ENCODE measurements around the gene STRA6. TPM values are rescaled to one million over a fixed set of nuclear protein-coding genes. Genes with fewer than 3 reads are reported as not detected.

STRA6 gene
- total and polyA plus RNA-seq, 2 donors (not counting 1 experiment from before 2014, with no cell fraction given) = not detected

GRCh38 chr15:74208901-74209559, 6.4 kb upstream of the STRA6 start:
- Mint-ChIP-seq H3K9me3 (ENCODE audit: insufficient read depth) (peaks cover 2% of the 10 kb centered on the region), H3K4me3 (no peak overlapping the region), H3K27ac (no peak overlapping the region), H3K27me3 (peaks cover 33% of the 10 kb centered on the region), H3K4me1 (no peaks in the 10 kb centered on the region)
- intact Hi-C loops (cut with micrococcal nuclease) = no loop called here
- no peaks in the 10 kb centered on the region for H3K4me1 ChIP-seq (ENCODE audit: control insufficient read depth in 2 of 2, insufficient read depth in 2 of 2, low read length in 2 of 2)
- no peak overlapping the region for H3K4me3 ChIP-seq (ENCODE audit: control extremely low read depth in 1 of 5, extremely low read depth in 1 of 5, insufficient read depth in 1 of 5, low read depth in 2 of 5, low read length in 4 of 5)
- no peak for TF ChIP-seq EZH2 (IDR thresholded peaks at IDR 0.05; ENCODE audit: borderline replicate concordance, insufficient read depth, low read depth, low read length, poor library complexity, severe bottlenecking)
- TF ChIP-seq CTCF (IDR thresholded peaks at IDR 0.05) = no peak
- no peaks in the 10 kb centered on the region for H3K79me2 ChIP-seq (ENCODE audit: control insufficient read depth, insufficient read depth, low read length)
- 70% methylated on average over 7 of the region's 11 CpGs for WGBS (ENCODE audit: insufficient coverage)
- H3K4me2 ChIP-seq (replicated peaks; ENCODE audit: low read depth, low read length, poor library complexity, severe bottlenecking) = no peak overlapping the region
- DNase-seq = no peak
- peaks cover 0 to 2% (median 0%) of the 10 kb centered on the region in 3 donors for H3K9me3 ChIP-seq (ENCODE audit: control extremely low read depth in 1 of 3, control insufficient read depth in 2 of 3, insufficient read depth in 1 of 3, low read length in 2 of 3)
- ChIA-PET CTCF (no interaction called here), POLR2A (no interaction called here)
- no peak for ATAC-seq (ENCODE audit: low read depth)
- peaks cover 0 to 4% (median 0%) of the 10 kb centered on the region in 4 experiments for H3K27me3 ChIP-seq (replicated peaks in 1 of 4; ENCODE audit: control extremely low read depth in 1 of 4, control insufficient read depth in 3 of 4, insufficient read depth in 4 of 4, low read length in 3 of 4)
- no peak overlapping the region for H2AFZ ChIP-seq (ENCODE audit: insufficient read depth, low read depth, low read length, poor library complexity, severe bottlenecking)
- H3K36me3 ChIP-seq (replicated peaks in 1 of 2; ENCODE audit: control extremely low read depth in 1 of 2, control insufficient read depth in 1 of 2, extremely low read depth in 1 of 2, insufficient read depth in 2 of 2, low read length in 1 of 2) = no peaks in the 10 kb centered on the region
- no peaks in the 10 kb centered on the region for H4K20me1 ChIP-seq (ENCODE audit: control insufficient read depth, insufficient read depth, low read length, poor library complexity, severe bottlenecking)
- H3K9ac ChIP-seq (ENCODE audit: low read length) = no peak overlapping the region
- H3K27ac ChIP-seq (ENCODE audit: low read length in 2 of 2) = no peak overlapping the region

GRCh38 chr15:74208496-74208895, 5.9 kb upstream of the STRA6 start:
- 92% methylated on average over 5 of the region's 6 CpGs for WGBS (ENCODE audit: insufficient coverage)
- H3K4me1 Mint-ChIP-seq = no peaks in the 10 kb centered on the region
- DNase-seq (no peak), ATAC-seq (ENCODE audit: low read depth) (no peak)
- H3K4me3 Mint-ChIP-seq = no peak overlapping the region
- Histone ChIP-seq H2AFZ (ENCODE audit: insufficient read depth, low read depth, low read length, poor library complexity, severe bottlenecking) (no peak overlapping the region), H3K9me3 (ENCODE audit: control extremely low read depth in 1 of 3, control insufficient read depth in 2 of 3, insufficient read depth in 1 of 3, low read length in 2 of 3) (peaks cover 0 to 2% (median 0%) of the 10 kb centered on the region in 3 donors), H3K4me2 (replicated peaks; ENCODE audit: low read depth, low read length, poor library complexity, severe bottlenecking) (no peak overlapping the region), H3K4me1 (ENCODE audit: control insufficient read depth in 2 of 2, insufficient read depth in 2 of 2, low read length in 2 of 2) (no peaks in the 10 kb centered on the region), H3K4me3 (ENCODE audit: control extremely low read depth in 1 of 5, extremely low read depth in 1 of 5, insufficient read depth in 1 of 5, low read depth in 2 of 5, low read length in 4 of 5) (no peak overlapping the region), H3K36me3 (replicated peaks in 1 of 2; ENCODE audit: control extremely low read depth in 1 of 2, control insufficient read depth in 1 of 2, extremely low read depth in 1 of 2, insufficient read depth in 2 of 2, low read length in 1 of 2) (no peaks in the 10 kb centered on the region), H3K27me3 (replicated peaks in 1 of 4; ENCODE audit: control extremely low read depth in 1 of 4, control insufficient read depth in 3 of 4, insufficient read depth in 4 of 4, low read length in 3 of 4) (peaks cover 0 to 4% (median 0%) of the 10 kb centered on the region in 4 experiments), H3K79me2 (ENCODE audit: control insufficient read depth, insufficient read depth, low read length) (no peaks in the 10 kb centered on the region), H3K27ac (ENCODE audit: low read length in 2 of 2) (no peak overlapping the region), H4K20me1 (ENCODE audit: control insufficient read depth, insufficient read depth, low read length, poor library complexity, severe bottlenecking) (no peaks in the 10 kb centered on the region), H3K9ac (ENCODE audit: low read length) (no peak overlapping the region)
- H3K9me3 Mint-ChIP-seq (ENCODE audit: insufficient read depth) = peaks cover 2% of the 10 kb centered on the region
- H3K27me3 Mint-ChIP-seq = peaks cover 35% of the 10 kb centered on the region
- no peak overlapping the region for H3K27ac Mint-ChIP-seq
- POLR2A ChIA-PET = no interaction called here
- TF ChIP-seq EZH2 (IDR thresholded peaks at IDR 0.05; ENCODE audit: borderline replicate concordance, insufficient read depth, low read depth, low read length, poor library complexity, severe bottlenecking) (no peak), CTCF (IDR thresholded peaks at IDR 0.05) (no peak)
- intact Hi-C loops (cut with micrococcal nuclease) = no loop called here
- CTCF ChIA-PET = no interaction called here
